DMS 273 (cell line): ENCODE measurements around the gene OR12D1.
"Not testable (repeated sequence)": the region's sequence is repeated elsewhere in the genome, so short reads cannot be mapped to it uniquely, and the experiment has no call there.

Experiments used
- DNase-seq: peaks from one replicate; lab custom pipeline; 2025; ENCODE audit not compliant: unreplicated experiment; lab: John Stamatoyannopoulos, UW

The OR12D1 gene

DNA sequence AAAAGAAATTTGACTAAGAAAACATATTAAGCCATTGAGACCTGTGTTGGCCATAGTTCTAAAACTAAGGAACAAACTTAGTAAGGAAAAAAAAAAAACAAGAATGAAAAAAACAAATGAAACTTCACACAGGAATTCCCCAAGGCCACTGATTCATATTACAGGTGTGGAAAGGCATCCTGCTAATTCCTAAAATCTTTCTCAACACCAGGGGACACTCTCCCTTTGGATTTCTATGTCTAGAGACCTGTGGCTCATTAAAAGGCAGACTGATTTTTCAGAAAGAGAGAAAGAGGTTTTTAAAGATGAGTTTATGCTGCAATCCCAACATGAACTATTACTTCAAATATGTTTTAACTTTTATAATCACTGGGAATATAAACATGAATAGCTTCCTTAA, at the start of gene OR12D1:
TSS of gene OR12D1 (plus strand) at position 341 of the 400 bp plus-strand sequence.
- peak; percentile 15 for DNase-seq

GRCh38 chr6:29368765-29369164, 46.0 kb upstream of the OR12D1 start, which contains the start of gene OR5V1:
Gene OR5V1, minus strand, starts transcription at chr6:29368865. Its CDS starts 12,670 bp downstream, at chr6:29356195.
- DNase-seq = no peak

DNA sequence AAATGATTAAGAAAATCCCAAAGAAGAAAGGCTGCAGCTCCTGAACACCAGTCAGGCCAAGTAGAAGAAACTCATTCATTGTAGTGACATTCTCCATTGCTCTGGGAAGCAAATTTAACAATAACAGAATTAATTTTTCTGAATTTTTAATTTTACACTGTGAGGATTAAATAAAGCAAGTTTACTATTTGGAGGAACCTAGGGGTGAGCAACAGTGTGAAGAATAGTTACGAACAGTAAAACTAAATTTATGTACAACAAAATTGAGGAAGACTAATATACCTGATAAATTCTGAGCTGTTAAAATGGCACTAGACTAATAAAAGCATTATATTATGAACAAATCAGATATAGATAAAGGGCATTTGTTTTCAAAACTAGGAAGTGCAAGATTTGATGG, 39.5 kb upstream of the OR12D1 start, which contains the start of gene OR12D3:
TSS of gene OR12D3 (minus strand) at position 101 of the 400 bp plus-strand sequence. CDS start at position 97, 4 bp downstream.
- DNase-seq = no peak

- peak; percentile 20 for DNase-seq
Measured at GRCh38 chr6:29376003-29376402, 38.7 kb upstream of the OR12D1 start.

- no peak for DNase-seq
Measured at GRCh38 chr6:29388533-29388932, 26.2 kb upstream of the OR12D1 start.

DNA sequence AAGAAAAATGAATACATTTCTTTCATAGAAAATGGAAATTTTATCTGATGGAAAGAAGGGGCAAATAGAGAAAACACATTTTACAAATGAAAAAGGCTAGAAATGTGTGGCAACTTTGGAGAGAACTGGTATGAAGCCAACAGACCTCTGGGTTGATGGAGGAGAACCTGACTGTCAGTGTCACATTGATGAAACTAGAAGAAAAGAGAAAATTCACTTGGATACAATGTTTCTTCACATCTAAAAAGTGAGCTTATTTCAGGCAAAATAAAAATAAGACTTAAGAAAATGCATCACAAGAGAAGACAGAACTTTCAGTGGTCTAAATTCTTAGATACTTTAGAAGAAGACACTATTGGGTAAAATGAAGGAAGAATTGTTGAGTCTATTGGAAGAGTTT, 19.4 kb upstream of the OR12D1 start, which contains the start of gene OR12D2:
TSS of gene OR12D2 (plus strand) at position 301 of the 400 bp plus-strand sequence. CDS start 1,069 bp downstream, outside the sequence.
- DNase-seq = no peak

- DNase-seq = no peak
Measured at GRCh38 chr6:29399525-29399924, 15.2 kb upstream of the OR12D1 start.

DNA sequence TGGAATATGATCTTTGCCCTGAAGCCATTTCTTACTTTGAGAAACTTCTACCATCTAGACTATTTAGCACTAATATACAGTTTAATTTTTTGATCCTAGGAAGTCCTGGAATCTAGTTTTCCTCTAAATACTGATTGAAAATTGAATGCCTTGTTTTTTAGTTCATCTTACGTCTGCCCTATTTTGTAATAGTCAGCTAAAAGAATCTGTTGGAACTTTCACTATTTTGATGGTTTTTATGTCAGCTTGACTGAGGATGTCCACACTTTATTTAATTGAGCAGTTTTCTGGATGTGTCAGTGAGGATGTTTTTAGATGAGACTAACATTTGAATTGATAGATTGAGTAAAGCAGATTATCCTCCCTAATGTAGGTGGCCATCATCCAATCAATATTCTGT, 10.9 kb upstream of the OR12D1 start:
- DNase-seq = no peak

GRCh38 chr6:29419516-29419915, 4.8 kb downstream of the OR12D1 start:
- no peak for DNase-seq

DNA sequence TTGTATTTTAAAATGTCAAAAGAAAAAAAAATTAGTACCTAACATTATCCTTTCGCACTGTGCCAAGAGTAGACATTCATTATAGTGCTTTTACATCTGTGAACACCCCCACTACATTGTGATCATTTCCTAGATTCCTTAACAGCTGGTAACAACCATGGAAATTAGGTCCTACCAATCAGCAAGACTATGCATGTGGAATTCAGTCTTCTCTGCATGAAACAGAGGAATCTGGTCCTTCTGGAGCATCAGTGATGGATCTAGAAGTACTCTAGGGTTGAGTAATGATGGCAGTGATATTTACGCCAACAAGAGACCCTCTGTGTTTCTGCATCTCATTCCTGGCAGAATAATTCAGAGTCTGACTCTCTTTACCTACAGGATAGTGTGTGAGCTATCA, 9.4 kb downstream of the OR12D1 start:
- no peak for DNase-seq

GRCh38 chr6:29424575-29424974, 9.8 kb downstream of the OR12D1 start:
- no peak for DNase-seq

DNA sequence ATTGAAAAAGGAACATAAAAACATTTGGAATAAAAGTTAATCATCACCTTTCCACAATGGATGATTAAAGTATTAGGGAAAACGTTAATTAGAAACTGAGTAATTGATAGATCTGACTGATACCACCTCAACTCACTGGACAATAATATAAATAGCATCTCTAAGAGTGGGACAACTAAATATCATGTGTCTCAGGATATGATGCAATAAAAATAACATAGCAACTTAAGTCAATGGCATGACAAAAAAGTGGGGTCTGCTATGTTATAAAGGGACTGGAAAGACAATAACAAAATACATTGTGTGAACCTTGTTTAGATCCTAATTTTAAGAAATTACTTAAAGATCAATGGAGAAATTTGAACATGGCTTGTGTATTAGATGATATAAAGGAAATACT, 10.3 kb downstream of the OR12D1 start:
- DNase-seq = no peak

DNA sequence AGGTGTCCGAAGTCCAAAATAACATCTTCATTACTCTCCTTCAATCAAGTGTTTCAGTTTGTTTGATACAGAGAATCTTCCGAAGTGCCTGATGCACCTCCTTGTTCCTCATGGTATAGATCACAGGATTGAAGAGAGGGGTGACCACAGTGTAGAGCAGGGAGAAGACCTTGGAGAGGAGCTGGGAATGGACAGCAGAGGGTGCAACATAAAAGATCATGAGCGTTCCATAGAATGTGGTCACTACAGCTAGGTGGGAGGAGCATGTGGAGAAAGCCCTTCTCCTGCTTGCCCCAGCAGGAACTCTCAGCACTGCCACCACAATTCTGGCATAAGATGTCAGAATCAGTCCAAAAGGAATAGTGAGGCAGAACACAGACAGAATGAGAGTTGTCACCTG, 11.9 kb downstream of the OR12D1 start:
- DNase-seq = no peak

DNA sequence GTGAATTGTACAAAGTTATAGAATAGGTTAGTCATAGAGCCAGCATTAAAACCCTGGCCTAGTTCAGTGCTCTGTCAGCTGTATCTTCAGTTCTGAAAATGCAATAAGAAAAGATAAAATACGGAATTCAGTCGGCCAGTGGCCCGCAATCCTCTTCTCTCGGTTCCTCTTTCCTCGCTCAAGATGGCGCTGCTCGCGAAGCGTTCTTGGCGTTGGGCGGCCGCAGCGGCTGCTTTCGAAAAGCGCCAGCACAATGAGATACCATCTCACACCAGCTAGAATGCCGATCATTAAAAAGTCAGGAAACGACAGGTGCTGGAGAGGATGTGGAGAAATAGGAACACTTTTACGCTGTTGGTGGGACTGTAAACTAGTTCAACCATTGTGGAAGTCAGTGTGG, 22.0 kb downstream of the OR12D1 start:
- DNase-seq = not testable (repeated sequence)

- no peak for DNase-seq
Measured at GRCh38 chr6:29439006-29439405, 24.3 kb downstream of the OR12D1 start, which contains the start of gene OR10C1. Gene OR10C1, plus strand, starts transcription at chr6:29439306. Its CDS starts 710 bp downstream, at chr6:29440016.

- no peak for DNase-seq
Measured at GRCh38 chr6:29442719-29443118, 28.0 kb downstream of the OR12D1 start.

- DNase-seq = not testable (repeated sequence)
Measured at GRCh38 chr6:29444031-29444430, 29.3 kb downstream of the OR12D1 start.

GRCh38 chr6:29447670-29448069, 32.9 kb downstream of the OR12D1 start:
- DNase-seq = no peak

DNA sequence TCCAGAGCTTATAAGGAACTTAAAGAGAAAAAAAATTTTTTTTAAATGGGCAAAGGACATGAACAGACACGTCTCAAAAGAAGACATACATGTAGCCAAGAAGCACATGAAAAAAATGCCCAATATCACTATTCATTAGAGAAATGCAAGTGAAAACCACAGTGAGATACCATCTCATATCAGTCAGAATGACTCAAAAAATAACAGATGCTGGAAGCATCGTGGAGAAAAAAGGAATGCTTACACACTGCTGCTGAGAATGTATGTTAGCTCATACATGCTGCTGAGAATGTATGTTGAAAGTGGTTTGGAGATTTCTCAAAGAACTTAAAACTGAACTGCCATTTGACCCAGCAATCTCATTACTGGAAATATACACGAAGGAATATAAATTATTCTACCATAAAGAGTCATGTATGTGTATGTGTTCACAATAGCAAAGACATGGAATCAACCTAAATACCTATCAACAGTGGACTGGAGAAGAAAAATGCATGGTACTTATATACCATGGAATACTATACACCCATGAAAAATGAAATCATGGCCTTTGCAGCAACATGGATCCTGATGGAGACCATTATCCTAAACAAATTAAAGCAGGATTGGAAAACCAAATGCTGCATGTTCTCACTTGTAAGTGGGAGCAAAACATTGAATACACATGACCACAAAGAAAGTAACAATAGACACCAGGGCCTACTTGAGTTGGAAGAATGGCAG, 36.9 kb downstream of the OR12D1 start:
- no peak for DNase-seq

- DNase-seq = no peak
Measured at GRCh38 chr6:29456971-29457370, 42.2 kb downstream of the OR12D1 start, which contains the start of the genes OR11A1 and OR2H1. Gene OR11A1, minus strand, starts transcription at chr6:29457071. Its CDS starts 29,430 bp downstream, at chr6:29427641. Gene OR2H1, plus strand, starts transcription at chr6:29457155. Its CDS starts 4,615 bp downstream, at chr6:29461770.

DNA sequence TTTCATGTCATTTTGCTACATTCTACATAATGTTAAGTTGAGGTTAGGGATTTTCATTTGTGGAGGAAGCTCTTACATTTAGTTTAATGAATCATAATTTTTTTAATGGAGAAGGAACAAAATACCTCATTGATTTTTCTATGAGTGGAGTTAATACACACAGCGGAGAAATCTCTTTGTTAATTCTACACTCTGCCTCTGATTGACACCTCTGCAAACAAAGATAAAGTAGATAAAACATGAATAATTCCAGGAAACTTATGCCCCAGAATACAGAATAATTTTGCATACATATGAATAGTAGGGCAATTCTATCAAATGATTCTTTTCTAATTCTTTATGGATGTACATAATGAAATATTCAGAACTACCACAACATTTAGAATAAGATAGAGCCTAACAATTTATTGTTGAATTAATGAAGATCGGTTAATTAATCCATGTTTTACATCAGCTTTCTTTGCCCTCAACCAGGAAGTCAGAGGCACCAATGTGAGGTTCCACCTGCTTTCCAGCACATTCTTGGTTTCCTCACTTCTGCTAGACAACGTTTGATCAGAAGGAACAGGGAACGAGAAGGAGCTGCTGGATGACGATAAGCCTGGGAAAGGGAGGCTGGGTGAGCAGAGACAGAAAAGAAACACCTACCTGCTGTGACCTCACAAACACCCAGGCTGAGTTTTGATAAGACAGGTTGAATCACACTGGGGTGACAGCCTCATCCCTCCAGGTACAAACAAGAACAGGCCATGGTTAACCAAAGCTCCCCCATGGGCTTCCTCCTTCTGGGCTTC, 46.5 kb downstream of the OR12D1 start:
- DNase-seq = no peak

DNA sequence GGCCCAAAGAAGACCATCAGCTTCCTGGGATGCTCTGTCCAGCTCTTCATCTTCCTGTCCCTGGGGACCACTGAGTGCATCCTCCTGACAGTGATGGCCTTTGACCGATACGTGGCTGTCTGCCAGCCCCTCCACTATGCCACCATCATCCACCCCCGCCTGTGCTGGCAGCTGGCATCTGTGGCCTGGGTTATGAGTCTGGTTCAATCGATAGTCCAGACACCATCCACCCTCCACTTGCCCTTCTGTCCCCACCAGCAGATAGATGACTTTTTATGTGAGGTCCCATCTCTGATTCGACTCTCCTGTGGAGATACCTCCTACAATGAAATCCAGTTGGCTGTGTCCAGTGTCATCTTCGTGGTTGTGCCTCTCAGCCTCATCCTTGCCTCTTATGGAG, 47.3 kb downstream of the OR12D1 start:
- no peak for DNase-seq
